ENCODE results near the gene SBNO1.

DNA sequence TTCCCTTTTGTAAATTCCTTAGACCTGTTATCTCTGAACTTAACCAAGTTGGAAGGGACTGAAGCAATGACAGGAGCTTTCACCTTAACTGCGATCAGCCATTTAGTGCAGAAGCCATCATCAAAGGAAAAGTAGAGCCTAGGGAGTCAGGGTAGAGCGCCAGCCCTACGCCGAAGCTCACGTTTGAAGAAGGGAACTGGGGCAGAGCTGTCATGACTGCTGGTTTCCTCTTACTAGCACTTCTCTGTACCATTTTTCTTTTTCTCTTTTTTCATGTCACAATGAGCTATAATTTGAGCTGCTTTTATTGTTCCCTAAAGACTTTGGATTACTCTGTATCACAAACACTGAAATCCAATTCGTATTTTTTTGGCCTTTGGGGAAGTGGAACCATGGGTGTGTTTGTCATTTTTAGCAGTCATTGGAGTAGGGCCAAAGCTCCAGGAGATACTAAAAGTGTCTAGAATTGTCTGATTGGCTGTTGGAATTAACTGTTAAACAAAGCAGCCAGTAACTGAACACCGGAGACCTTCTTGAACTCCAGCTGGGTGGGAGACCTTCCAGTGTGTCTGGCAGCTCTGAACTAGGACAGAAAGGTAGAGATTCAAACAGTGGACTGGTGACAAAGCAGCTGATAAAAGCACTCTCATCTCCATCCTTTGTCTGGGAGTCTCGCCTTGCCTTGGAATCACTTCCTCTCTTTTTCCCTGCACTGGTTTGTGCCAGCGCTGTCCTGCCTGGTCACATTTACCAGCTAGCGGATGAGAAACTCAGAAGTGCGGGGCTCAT is 122.3 kb downstream of the SBNO1 start:
- TF ChIP-seq, protein P1, sequence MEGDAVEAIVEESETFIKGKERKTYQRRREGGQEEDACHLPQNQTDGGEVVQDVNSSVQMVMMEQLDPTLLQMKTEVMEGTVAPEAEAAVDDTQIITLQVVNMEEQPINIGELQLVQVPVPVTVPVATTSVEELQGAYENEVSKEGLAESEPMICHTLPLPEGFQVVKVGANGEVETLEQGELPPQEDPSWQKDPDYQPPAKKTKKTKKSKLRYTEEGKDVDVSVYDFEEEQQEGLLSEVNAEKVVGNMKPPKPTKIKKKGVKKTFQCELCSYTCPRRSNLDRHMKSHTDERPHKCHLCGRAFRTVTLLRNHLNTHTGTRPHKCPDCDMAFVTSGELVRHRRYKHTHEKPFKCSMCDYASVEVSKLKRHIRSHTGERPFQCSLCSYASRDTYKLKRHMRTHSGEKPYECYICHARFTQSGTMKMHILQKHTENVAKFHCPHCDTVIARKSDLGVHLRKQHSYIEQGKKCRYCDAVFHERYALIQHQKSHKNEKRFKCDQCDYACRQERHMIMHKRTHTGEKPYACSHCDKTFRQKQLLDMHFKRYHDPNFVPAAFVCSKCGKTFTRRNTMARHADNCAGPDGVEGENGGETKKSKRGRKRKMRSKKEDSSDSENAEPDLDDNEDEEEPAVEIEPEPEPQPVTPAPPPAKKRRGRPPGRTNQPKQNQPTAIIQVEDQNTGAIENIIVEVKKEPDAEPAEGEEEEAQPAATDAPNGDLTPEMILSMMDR (IDR thresholded peaks at IDR 0.05; ENCODE audit: low read depth, low read length) = no peak
- TF ChIP-seq POLR2A (IDR thresholded peaks at IDR 0.05; ENCODE audit: extremely low read depth, insufficient read length) = no peak
- TF ChIP-seq, protein P2, sequence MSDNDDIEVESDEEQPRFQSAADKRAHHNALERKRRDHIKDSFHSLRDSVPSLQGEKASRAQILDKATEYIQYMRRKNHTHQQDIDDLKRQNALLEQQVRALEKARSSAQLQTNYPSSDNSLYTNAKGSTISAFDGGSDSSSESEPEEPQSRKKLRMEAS (IDR thresholded peaks at IDR 0.05; ENCODE audit: low read depth, low read length) = no peak
